Esophagus squamous epithelium (tissue), 4 donors: Measurements from ENCODE around the gene WASHC4.

Experiments used
- POLR2A ChIP-seq, 4 donors: fragments of 450-650 bp; IDR thresholded peaks; one replicate each; pipeline ENCODE4 v1.6.1; 2017; ENCODE audit warnings: antibody characterized with exemption in 4 of 4, mild to moderate bottlenecking in 4 of 4, moderate library complexity in 3 of 4
- TF ChIP-seq, protein P1 (sequence below), 6 experiments: fragments of 450-650 bp in 4 of 6; fragments of 200-600 bp in 2 of 6; sonication (generic) in 2 of 6; IDR thresholded peaks; one replicate each; pipeline ENCODE4 v1.5.1; 2016 to 2019; ENCODE audit warnings: antibody characterized with exemption in 6 of 6, mild to moderate bottlenecking in 4 of 6, moderate library complexity in 4 of 6

GRCh38 chr12:105198961-105199360, 91.4 kb downstream of the WASHC4 start:
- TF ChIP-seq, protein P1, sequence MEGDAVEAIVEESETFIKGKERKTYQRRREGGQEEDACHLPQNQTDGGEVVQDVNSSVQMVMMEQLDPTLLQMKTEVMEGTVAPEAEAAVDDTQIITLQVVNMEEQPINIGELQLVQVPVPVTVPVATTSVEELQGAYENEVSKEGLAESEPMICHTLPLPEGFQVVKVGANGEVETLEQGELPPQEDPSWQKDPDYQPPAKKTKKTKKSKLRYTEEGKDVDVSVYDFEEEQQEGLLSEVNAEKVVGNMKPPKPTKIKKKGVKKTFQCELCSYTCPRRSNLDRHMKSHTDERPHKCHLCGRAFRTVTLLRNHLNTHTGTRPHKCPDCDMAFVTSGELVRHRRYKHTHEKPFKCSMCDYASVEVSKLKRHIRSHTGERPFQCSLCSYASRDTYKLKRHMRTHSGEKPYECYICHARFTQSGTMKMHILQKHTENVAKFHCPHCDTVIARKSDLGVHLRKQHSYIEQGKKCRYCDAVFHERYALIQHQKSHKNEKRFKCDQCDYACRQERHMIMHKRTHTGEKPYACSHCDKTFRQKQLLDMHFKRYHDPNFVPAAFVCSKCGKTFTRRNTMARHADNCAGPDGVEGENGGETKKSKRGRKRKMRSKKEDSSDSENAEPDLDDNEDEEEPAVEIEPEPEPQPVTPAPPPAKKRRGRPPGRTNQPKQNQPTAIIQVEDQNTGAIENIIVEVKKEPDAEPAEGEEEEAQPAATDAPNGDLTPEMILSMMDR (IDR thresholded peaks at IDR 0.05) = no peak
- no peak for TF ChIP-seq POLR2A (IDR thresholded peaks at IDR 0.05)
